AG04450 (cell line): ENCODE results near the gene FCHO1. TPM values are rescaled to one million over a fixed set of nuclear protein-coding genes. Genes with fewer than 3 reads are reported as not detected.

ENCODE experiments used
- CTCF ChIA-PET: fragments of 300-600, 350-600 bp; formaldehyde crosslinking; extraction: SDS; loops from one replicate; lab custom pipeline; 2022; ENCODE audit warnings: antibody characterized with exemption, inconsistent platforms; lab: Charles Lee
- POLR2A ChIA-PET: fragments of 350-600 bp; formaldehyde crosslinking; extraction: SDS; loops from one replicate; lab custom pipeline; 2021; ENCODE audit warnings: antibody characterized with exemption, inconsistent platforms; lab: Yijun Ruan, JAX
- DNase-seq: peaks from one replicate; pipeline ENCODE4 v3.0.0-alpha.2; 2011; ENCODE audit warnings: low read depth, low spot score
- H3K27ac ChIP-seq: one replicate; pipeline ENCODE4 v1.5.1; 2012; ENCODE audit warnings: low read depth, low read length, control low read depth
- H3K27me3 ChIP-seq: one replicate; pipeline ENCODE4 v1.6.0; 2012; ENCODE audit warnings: low read length; ENCODE audit not compliant: control insufficient read depth, insufficient read depth
- H3K4me3 ChIP-seq: 2 replicates; pipeline ENCODE4 v1.5.1; 2011; ENCODE audit warnings: mild to moderate bottlenecking, low read depth, low read length, control low read depth
- H3K9me3 ChIP-seq: 2 replicates; pipeline ENCODE4 v1.5.1; 2012; ENCODE audit warnings: low read length; ENCODE audit not compliant: control insufficient read depth, insufficient read depth
- CTCF ChIP-seq: IDR thresholded peaks from 2 replicates; pipeline ENCODE4 v1.5.1; 2011; ENCODE audit warnings: low read depth, low read length, control low read depth, inconsistent platforms
- polyA plus RNA-seq: library from polyadenylated mRNA; depleted of rRNA; stranded (reverse); fragments of >200 nt; gene quantifications from 2 replicates; pipeline ENCODE4 v1.2.3, GENCODE V29; 2011

FCHO1 gene
- polyA plus RNA-seq, 1 experiment = 0.15 TPM

- H3K27ac ChIP-seq = no peak overlapping the region
- no peak for DNase-seq
- H3K9me3 ChIP-seq = no peaks in the 10 kb centered on the region; the same call in 1 of the 2 replicates
- peak overlapping the region; percentile 87 for H3K4me3 ChIP-seq
- ChIA-PET POLR2A (no interaction called here), CTCF (interaction anchor here (2.2 kb wide), 1 partner anchor 47 kb away, joined by 12 read pairs; no protein-coding TSS in a partner anchor)
- no peaks in the 10 kb centered on the region for H3K27me3 ChIP-seq
- no peak for TF ChIP-seq CTCF
Observed at GRCh38 chr19:17720440-17720839, 30.8 kb upstream of the FCHO1 start.

- CTCF ChIA-PET = interaction anchor here (2.2 kb wide), 1 partner anchor 46 kb away, joined by 12 read pairs; no protein-coding TSS in a partner anchor
- no peaks in the 10 kb centered on the region; the same call in 1 of the 2 replicates for H3K9me3 ChIP-seq
- H3K27me3 ChIP-seq = no peaks in the 10 kb centered on the region
- TF ChIP-seq CTCF = no peak
- H3K4me3 ChIP-seq = peak overlapping the region; percentile 87
- POLR2A ChIA-PET = no interaction called here
- no peak for DNase-seq
- H3K27ac ChIP-seq = no peak overlapping the region
Observed at GRCh38 chr19:17721111-17721628, 30.1 kb upstream of the FCHO1 start.

- CTCF ChIA-PET = no interaction called here
- TF ChIP-seq CTCF = no peak
- POLR2A ChIA-PET = no interaction called here
- Histone ChIP-seq H3K9me3 (no peaks in the 10 kb centered on the region; the same call in 1 of the 2 replicates), H3K27me3 (no peaks in the 10 kb centered on the region), H3K27ac (no peak overlapping the region), H3K4me3 (peak overlapping the region; percentile 17)
- no peak for DNase-seq
Observed at GRCh38 chr19:17721821-17722220, 29.5 kb upstream of the FCHO1 start.

GRCh38 chr19:17722655-17723240, 28.5 kb upstream of the FCHO1 start:
- POLR2A ChIA-PET = no interaction called here
- DNase-seq = no peak
- no peak overlapping the region for H3K27ac ChIP-seq
- no peaks in the 10 kb centered on the region; the same call in 1 of the 2 replicates for H3K9me3 ChIP-seq
- CTCF ChIA-PET = no interaction called here
- H3K27me3 ChIP-seq = no peaks in the 10 kb centered on the region
- TF ChIP-seq CTCF = no peak
- no peak overlapping the region for H3K4me3 ChIP-seq

- no peak for DNase-seq
- ChIA-PET POLR2A (interaction anchor here (0.6 kb wide), 1 partner anchor 222 kb away, joined by 3 read pairs; no protein-coding TSS in a partner anchor), CTCF (no interaction called here)
- no peak overlapping the region for H3K4me3 ChIP-seq
- TF ChIP-seq CTCF = no peak
- H3K9me3 ChIP-seq = no peaks in the 10 kb centered on the region; the same call in 1 of the 2 replicates
- no peaks in the 10 kb centered on the region for H3K27me3 ChIP-seq
- no peak overlapping the region for H3K27ac ChIP-seq
Observed at GRCh38 chr19:17724655-17725054, 26.6 kb upstream of the FCHO1 start.
